ENCODE data around the gene ITGA2B.
"Not testable (repeated sequence)": the region's sequence is repeated elsewhere in the genome, so short reads cannot be mapped to it uniquely, and the experiment has no call there.

The ITGA2B gene

GRCh38 chr17:44368391-44369243, 20.8 kb downstream of the ITGA2B start:
- not testable (repeated sequence) for DNase-seq (ENCODE audit: low read depth in 3 of 3)

DNA sequence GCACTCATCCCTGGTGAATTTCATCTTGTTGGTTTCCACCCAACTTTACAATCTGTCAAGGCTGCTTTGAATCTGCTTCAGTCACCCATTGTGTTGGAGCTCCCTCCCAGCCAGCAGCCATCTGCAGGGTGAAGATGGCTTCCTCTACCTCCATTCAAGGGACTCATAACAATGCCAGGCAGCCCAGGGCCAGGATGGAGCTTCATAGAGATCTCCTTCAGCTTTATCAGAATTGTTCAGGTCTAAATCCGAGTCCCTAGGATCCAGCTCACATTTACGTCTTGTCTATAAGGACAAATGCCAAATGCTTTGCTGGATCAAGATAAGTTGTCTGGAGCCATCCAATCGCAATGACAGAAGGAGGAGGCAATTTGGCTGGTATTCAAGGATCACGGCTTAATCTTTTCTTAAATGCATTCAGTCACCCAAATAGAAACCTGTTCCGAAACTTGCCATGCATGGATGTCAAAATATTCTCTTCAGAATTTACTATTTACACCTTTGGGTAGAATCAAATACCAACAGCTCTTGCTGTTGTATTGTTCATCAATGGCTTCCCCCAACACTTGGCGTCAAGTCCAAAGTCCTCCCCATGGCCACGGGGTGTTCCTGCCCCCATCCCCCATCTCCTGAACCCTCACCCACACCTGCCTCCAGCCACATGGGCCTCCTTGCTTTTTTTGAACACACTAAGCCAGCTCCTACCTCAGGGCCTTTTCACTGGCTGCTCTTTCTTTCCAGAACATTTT, 22.0 kb downstream of the ITGA2B start:
- DNase-seq (ENCODE audit: low read depth in 3 of 3): no peak

- DNase-seq (ENCODE audit: low read depth in 3 of 3): not testable (repeated sequence)
These were observed 24.4 kb downstream of the ITGA2B start for GRCh38 chr17:44365051-44365450.

GRCh38 chr17:44363613-44364159, 25.8 kb downstream of the ITGA2B start, which contains the start of gene FAM171A2:
Gene FAM171A2 (minus strand): TSS chr17:44363853. CDS start chr17:44363714, 139 bp downstream.
- DNase-seq (ENCODE audit: low read depth in 3 of 3): peak in 2 of 3 experiments; percentile 35 to 61

- no peak for DNase-seq (ENCODE audit: low read depth in 3 of 3)
These were observed 26.4 kb downstream of the ITGA2B start for GRCh38 chr17:44362949-44363612.

- no peak for DNase-seq (ENCODE audit: low read depth in 3 of 3)
These were observed 26.9 kb downstream of the ITGA2B start for GRCh38 chr17:44362459-44362948.

DNA sequence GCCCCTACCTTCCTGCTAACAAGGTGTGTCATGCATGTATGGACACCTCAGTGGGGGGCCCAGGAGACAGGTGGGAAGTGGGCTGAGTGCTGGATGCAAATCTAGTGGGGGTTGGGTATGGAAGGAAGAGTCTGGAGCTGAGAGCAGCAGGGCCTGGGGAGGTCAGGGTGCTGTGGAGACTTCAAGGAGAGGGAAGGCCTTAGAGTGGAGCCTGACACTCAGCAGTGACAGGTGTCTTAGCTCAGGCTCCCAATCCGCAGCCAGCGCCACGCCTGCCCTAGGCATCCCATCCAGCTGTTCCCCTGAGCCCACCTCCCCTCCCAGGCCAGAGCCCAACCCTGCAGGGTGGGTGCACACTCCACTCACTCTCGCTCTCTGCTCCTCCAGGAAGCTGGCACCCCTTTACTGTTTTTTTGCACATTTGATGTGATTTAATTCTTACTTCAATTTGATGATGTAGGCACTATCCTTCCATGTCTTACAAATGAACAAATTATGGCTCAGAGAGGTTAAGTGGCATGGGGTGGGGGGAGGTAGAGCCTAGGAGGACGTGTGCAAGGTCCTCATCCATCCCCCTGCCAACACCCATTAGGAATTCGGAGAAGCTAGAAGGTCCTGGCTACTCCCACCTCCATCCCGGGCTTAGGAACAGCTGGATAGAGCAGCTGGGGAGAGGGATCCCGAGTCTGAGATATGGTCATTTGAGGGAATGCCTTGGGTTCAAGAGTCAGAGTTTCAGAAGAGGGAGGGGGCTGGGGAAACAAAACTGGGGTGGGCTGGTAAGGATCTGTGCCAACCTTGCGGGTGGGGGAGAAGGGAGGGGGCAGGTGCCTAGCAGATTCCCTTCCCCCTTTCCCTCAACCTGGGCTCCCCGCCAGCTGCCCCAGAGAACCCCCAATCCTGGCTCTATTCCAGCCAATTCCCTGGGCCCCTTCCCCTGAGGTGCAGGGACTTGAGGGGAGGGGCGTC, 27.9 kb downstream of the ITGA2B start:
- no peak for DNase-seq (ENCODE audit: low read depth in 3 of 3)

DNA sequence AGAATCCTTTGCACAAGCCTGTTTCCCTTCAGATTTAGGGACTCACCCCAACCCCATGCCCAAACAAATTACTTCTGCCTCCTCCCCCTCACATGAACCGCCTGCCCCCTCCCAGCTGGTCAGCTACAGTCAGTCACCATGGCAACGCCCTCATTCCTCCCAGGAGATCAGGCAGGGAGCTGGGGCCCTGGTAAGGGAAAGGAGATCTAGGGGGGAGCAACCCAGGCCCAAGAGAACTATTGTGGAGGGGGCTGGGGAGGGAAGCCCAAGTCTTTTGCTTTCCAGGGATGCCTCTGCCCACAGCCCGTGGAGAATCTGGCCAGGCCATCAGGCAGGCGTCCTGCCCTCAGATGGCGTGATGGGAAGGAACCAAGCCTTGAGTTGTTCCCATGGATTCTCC, 28.6 kb downstream of the ITGA2B start:
- DNase-seq (ENCODE audit: low read depth in 3 of 3): no peak

DNA sequence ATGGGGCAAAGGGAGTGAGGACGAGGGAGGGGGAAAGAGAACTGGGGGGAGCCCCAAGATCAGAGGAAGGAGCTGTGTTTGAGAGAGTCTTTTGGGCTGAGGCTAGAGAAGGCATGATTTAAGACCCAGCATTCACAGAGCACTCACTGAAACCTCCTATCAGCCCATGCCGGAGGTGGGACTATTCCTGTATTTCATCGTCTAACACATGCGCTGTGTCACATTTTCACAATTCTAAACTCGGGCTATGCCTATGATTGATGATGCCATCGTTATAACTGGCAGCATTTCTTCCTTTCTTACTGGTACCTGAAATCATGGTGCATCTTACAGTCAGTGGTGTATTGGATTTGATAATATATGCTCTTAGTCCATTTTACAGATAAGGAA, 29.3 kb downstream of the ITGA2B start:
- no peak for DNase-seq (ENCODE audit: low read depth in 3 of 3)

DNA sequence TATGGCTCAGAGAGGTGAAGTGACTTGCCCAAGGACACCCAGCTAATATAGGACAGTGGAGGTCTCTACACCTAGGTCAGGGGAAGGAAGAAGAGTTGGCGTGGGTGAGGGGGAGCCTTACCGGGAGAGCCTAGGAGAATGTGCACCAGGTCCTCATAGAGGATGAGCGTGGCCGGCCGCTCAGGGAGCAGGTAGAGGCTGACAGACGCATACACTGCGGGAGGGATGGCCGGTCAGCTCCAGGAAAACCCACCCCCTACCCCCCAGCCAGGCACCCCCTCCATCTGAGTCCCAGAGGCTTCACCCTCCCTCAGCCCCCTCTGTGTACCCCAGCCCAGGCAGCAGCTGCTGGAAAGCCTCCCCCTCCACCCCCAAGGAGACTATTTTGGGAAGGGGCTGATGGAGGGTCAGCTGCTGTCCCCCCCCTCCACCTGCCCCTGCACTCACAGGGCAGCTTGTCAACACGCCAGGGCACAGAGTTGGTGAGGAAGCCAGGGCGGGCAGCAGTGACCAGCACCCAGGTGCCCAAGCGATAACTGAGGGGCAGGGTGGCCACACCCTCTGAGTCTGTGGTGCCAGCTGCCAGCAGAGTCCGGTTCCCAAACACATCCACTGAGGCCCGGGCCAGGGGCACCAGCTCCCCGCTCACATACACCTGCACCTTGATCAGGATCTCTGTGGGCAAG, 29.8 kb downstream of the ITGA2B start:
- DNase-seq (ENCODE audit: low read depth in 3 of 3): no peak

- DNase-seq (ENCODE audit: low read depth in 3 of 3): no peak
These were observed 30.4 kb downstream of the ITGA2B start for GRCh38 chr17:44359006-44359405.

DNA sequence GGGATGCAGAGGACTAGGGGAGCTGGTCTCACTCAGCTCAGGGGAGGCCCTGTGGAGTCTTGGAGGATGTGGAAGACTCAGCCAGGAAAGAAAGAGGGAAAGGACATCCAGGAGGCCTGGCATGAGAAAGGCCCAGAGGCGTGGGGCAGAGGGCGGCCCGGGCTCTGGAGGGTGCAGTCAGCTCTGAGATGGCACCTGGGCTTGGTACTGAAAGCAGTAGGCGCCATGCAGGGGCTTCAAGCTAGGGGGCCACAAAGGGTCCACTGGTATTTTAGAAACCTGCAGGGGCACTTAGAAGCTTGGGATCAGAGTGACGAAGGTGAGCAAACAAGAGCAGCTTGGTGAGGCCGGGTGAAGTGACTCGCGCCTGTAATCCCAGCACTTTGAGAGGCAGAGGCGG, 31.4 kb downstream of the ITGA2B start:
- DNase-seq (ENCODE audit: low read depth in 3 of 3): no peak

DNA sequence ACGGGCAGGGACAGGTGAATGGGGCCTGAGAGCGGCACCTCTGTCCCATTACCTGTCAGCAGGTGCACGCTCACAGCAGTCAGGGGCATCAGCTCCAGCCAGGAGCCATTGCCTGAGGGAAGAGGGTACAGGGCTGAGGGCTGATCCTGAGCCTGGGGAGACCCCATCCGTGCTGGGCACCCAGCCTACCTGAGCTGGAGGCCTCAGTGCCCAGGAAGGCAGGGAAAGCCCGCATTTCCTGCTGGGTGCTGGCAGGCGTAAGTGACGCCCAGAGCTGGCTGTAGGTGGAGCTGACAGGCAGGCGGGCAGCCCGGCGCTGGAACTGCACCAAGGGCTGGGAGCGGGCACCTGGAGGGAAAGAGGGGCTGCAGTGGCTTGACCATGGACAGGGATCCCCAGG, 33.2 kb downstream of the ITGA2B start:
- DNase-seq (ENCODE audit: low read depth in 3 of 3): no peak

DNA sequence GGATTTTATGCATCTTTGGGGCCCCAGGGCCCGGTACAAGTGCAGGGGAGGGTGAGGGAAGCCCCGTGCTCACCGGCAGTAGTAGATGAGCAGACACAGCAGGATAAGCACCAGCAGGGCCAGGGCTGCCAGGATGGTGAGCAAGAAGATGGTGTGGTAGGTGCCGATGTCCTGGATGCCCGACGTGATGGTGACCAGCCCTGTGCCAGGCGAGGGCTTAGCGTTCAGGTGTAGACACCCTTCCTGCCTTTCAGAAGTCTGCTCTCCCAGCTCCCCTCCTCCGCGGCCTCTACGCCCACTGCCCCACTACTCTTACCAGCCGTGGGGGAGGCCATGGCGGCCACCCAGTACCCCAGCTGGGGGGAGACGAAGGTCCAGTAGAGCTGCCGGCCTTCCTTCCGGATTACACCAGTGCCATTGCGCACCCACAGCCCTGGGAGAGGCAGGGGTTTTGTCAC, 33.8 kb downstream of the ITGA2B start:
- no peak for DNase-seq (ENCODE audit: low read depth in 3 of 3)

- DNase-seq (ENCODE audit: low read depth in 3 of 3): peak in 1 of 3 experiments; percentile 44
These were observed 34.6 kb downstream of the ITGA2B start for GRCh38 chr17:44354582-44355561.

DNA sequence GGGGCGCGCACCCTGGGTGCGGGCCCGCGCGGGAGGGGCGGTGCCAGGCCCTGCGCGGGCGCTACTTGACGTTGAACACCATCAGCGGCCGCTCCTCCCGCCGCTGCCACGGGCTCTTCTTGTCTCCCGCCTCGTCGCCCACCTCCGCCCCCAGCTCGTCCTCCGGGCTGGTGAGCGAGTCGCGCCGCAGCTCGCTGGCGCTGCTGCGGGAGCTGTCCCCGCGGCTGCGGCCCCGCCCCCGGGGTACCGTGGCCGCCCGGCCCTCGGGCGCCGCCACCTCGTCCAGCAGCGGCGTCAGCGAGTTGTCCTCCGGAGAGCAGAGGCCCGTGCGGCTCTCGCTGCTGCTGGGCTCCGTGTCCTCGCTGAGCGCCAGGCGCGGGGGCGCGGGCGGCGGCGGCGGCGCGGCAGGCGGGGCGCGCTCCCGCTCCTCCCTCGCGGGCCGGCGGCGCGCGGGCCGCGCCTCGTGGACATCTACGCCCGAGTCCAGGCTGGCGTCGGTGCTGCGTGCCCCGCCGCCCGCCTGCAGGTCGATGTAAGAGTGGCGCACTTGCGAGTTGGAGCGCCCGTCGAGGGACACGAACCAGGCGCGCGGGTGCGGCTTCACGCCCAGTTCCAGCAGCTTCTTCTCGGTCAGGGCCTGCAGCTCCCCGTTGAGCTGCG, 35.6 kb downstream of the ITGA2B start:
- DNase-seq (ENCODE audit: low read depth in 3 of 3): no peak

- DNase-seq (ENCODE audit: low read depth in 3 of 3): no peak
These were observed 36.4 kb downstream of the ITGA2B start for GRCh38 chr17:44352828-44353671.

All from stimulated activated CD4-positive, alpha-beta T cell treated with anti-CD3 and anti-CD28 coated beads, TNF-alpha, amount 100 ng/mL, for 24 hours (primary cell).